Measurements from ENCODE around the gene DICER1.

DNA sequence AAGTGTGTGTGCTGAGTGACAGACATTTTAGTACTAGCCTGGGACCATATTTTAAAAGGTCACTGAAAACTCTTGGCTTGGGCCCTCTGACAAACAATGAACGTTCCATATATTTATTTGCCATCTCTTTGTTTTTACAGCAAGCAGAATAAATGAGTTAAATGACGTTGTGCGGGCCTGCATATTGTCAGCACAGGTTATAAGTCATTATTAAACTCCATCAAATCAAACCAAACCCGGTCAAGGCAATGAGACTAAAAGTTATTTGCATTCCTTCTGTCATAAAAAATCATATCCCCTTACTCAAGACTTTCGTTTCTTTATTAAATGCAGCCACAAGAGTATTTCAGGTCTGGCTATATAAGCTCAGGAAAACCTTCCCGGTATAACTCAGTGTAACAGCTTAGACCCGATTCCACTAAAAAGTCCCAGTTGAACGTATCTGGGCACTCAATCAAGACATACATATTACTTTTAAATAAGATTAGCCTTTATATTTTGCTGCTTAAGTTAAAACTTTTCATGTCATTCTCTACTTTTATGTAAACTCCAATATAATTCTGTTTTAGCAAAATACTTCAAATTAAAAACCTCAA is 84.9 kb downstream of the DICER1 start:
- TF ChIP-seq, protein P1, sequence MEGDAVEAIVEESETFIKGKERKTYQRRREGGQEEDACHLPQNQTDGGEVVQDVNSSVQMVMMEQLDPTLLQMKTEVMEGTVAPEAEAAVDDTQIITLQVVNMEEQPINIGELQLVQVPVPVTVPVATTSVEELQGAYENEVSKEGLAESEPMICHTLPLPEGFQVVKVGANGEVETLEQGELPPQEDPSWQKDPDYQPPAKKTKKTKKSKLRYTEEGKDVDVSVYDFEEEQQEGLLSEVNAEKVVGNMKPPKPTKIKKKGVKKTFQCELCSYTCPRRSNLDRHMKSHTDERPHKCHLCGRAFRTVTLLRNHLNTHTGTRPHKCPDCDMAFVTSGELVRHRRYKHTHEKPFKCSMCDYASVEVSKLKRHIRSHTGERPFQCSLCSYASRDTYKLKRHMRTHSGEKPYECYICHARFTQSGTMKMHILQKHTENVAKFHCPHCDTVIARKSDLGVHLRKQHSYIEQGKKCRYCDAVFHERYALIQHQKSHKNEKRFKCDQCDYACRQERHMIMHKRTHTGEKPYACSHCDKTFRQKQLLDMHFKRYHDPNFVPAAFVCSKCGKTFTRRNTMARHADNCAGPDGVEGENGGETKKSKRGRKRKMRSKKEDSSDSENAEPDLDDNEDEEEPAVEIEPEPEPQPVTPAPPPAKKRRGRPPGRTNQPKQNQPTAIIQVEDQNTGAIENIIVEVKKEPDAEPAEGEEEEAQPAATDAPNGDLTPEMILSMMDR (IDR thresholded peaks at IDR 0.05) = no peak
- no peak for TF ChIP-seq POLR2A (IDR thresholded peaks at IDR 0.05)
